ENCODE data around the gene THOC3. TPM values are rescaled to one million over a fixed set of nuclear protein-coding genes. Genes with fewer than 3 reads are reported as not detected.
"Not testable (repeated sequence)": the region's sequence is repeated elsewhere in the genome, so short reads cannot be mapped to it uniquely, and the experiment has no call there.

Gene THOC3
- total RNA-seq, 2 experiments from 2014 or later = 25.5 to 32.0 TPM

- H3K27me3 Mint-ChIP-seq = no peaks in the 10 kb centered on the region
- no peak overlapping the region for H3K27ac Mint-ChIP-seq
- no peak overlapping the region for H3K4me3 ChIP-seq (ENCODE audit: low read length)
- H3K36me3 Mint-ChIP-seq (ENCODE audit: low read depth) = peaks cover 77% of the 10 kb centered on the region
- no peak overlapping the region for H3K27ac ChIP-seq (ENCODE audit: low read depth in 1 of 2, low read length in 2 of 2)
- no peak for TF ChIP-seq CTCF (IDR thresholded peaks at IDR 0.05)
- H3K27me3 ChIP-seq (ENCODE audit: control insufficient read depth in 1 of 2, insufficient read depth in 2 of 2, low read length in 2 of 2) = no peaks in the 10 kb centered on the region
- H3K36me3 ChIP-seq (ENCODE audit: insufficient read depth, low read length) = peaks cover 19% of the 10 kb centered on the region
- DNase-seq (no peak), ATAC-seq (ENCODE audit: poor library complexity) (no peak)
- intact Hi-C loops (cut with DNase I, micrococcal nuclease) = no loop called here
- H3K9me3 Mint-ChIP-seq = no peaks in the 10 kb centered on the region
- no peaks in the 10 kb centered on the region for H3K4me1 ChIP-seq (ENCODE audit: insufficient read depth, low read length)
- H3K4me1 Mint-ChIP-seq (ENCODE audit: low read depth) = peaks cover 5% of the 10 kb centered on the region
- CTCF ChIA-PET = no interaction called here
- no peak overlapping the region for H3K4me3 Mint-ChIP-seq
- POLR2A ChIA-PET = no interaction called here
- no peaks in the 10 kb centered on the region for H3K9me3 ChIP-seq (ENCODE audit: control insufficient read depth in 1 of 2, insufficient read depth in 1 of 2, low read length in 2 of 2)
Observed at GRCh38 chr5:175921061-175921730, 46.9 kb downstream of the THOC3 start.

- POLR2A ChIA-PET = no interaction called here
- DNase-seq (no peak), ATAC-seq (ENCODE audit: poor library complexity) (no peak)
- intact Hi-C loops (cut with DNase I, micrococcal nuclease) = no loop called here
- no peaks in the 10 kb centered on the region for H3K9me3 ChIP-seq (ENCODE audit: control insufficient read depth in 1 of 2, insufficient read depth in 1 of 2, low read length in 2 of 2)
- H3K27me3 Mint-ChIP-seq = no peaks in the 10 kb centered on the region
- no peak for TF ChIP-seq CTCF (IDR thresholded peaks at IDR 0.05)
- no peak overlapping the region for H3K27ac Mint-ChIP-seq
- no peaks in the 10 kb centered on the region for H3K4me1 ChIP-seq (ENCODE audit: insufficient read depth, low read length)
- H3K36me3 ChIP-seq (ENCODE audit: insufficient read depth, low read length) = peaks cover 19% of the 10 kb centered on the region
- CTCF ChIA-PET = interaction anchor here (0.6 kb wide), 1 partner anchor 178 kb away, joined by 3 read pairs; no protein-coding TSS in a partner anchor
- peaks cover 71% of the 10 kb centered on the region for H3K36me3 Mint-ChIP-seq (ENCODE audit: low read depth)
- H3K4me3 ChIP-seq (ENCODE audit: low read length) = no peak overlapping the region
- no peak overlapping the region for H3K27ac ChIP-seq (ENCODE audit: low read depth in 1 of 2, low read length in 2 of 2)
- H3K4me3 Mint-ChIP-seq = no peak overlapping the region
- H3K4me1 Mint-ChIP-seq (ENCODE audit: low read depth) = peaks cover 5% of the 10 kb centered on the region
- no peaks in the 10 kb centered on the region for H3K27me3 ChIP-seq (ENCODE audit: control insufficient read depth in 1 of 2, insufficient read depth in 2 of 2, low read length in 2 of 2)
- no peaks in the 10 kb centered on the region for H3K9me3 Mint-ChIP-seq
Observed at GRCh38 chr5:175920231-175920811, 47.8 kb downstream of the THOC3 start.

GRCh38 chr5:175915066-175916037 lies 52.8 kb downstream of the THOC3 start:
- DNase-seq = peak in 1 of 14 experiments; percentile 48
- POLR2A ChIA-PET; H3K9me3 ChIP-seq (ENCODE audit: control insufficient read depth in 1 of 2, insufficient read depth in 1 of 2, low read length in 2 of 2); H3K36me3 ChIP-seq (ENCODE audit: insufficient read depth, low read length); H3K27me3 ChIP-seq (ENCODE audit: control insufficient read depth in 1 of 2, insufficient read depth in 2 of 2, low read length in 2 of 2); H3K27ac Mint-ChIP-seq; CTCF ChIA-PET; H3K27ac ChIP-seq (ENCODE audit: low read depth in 1 of 2, low read length in 2 of 2); H3K4me1 ChIP-seq (ENCODE audit: insufficient read depth, low read length); H3K27me3 Mint-ChIP-seq; ATAC-seq (ENCODE audit: poor library complexity); H3K4me1 Mint-ChIP-seq (ENCODE audit: low read depth); H3K9me3 Mint-ChIP-seq; intact Hi-C loops (cut with DNase I, micrococcal nuclease); H3K4me3 Mint-ChIP-seq: not testable (repeated sequence)
- peaks cover 37% of the 10 kb centered on the region for H3K36me3 Mint-ChIP-seq (ENCODE audit: low read depth)
- H3K4me3 ChIP-seq (ENCODE audit: low read length) = peak overlapping the region; percentile 2

- H3K9me3 Mint-ChIP-seq; CTCF ChIA-PET; H3K36me3 ChIP-seq (ENCODE audit: insufficient read depth, low read length); H3K4me3 Mint-ChIP-seq; H3K9me3 ChIP-seq (ENCODE audit: control insufficient read depth in 1 of 2, insufficient read depth in 1 of 2, low read length in 2 of 2); H3K4me3 ChIP-seq (ENCODE audit: low read length); ATAC-seq (ENCODE audit: poor library complexity); H3K27ac ChIP-seq (ENCODE audit: low read depth in 1 of 2, low read length in 2 of 2); H3K27ac Mint-ChIP-seq; H3K27me3 Mint-ChIP-seq; H3K4me1 Mint-ChIP-seq (ENCODE audit: low read depth); POLR2A ChIA-PET; H3K4me1 ChIP-seq (ENCODE audit: insufficient read depth, low read length); intact Hi-C loops (cut with DNase I, micrococcal nuclease); H3K27me3 ChIP-seq (ENCODE audit: control insufficient read depth in 1 of 2, insufficient read depth in 2 of 2, low read length in 2 of 2): not testable (repeated sequence)
- peak in 1 of 14 experiments; percentile 6 for DNase-seq
- H3K36me3 Mint-ChIP-seq (ENCODE audit: low read depth) = peaks cover 26% of the 10 kb centered on the region
Observed at GRCh38 chr5:175913835-175914672, 54.1 kb downstream of the THOC3 start.

GRCh38 chr5:175910072-175910471 lies 58.0 kb downstream of the THOC3 start:
- intact Hi-C loops (cut with DNase I, micrococcal nuclease); POLR2A ChIA-PET; H3K27ac Mint-ChIP-seq: not testable (repeated sequence)

More at GRCh38 chr5:175910072-175910471, 58.0 kb downstream of the THOC3 start:
- CTCF ChIA-PET; H3K36me3 Mint-ChIP-seq (ENCODE audit: low read depth); H3K27ac ChIP-seq (ENCODE audit: low read depth in 1 of 2, low read length in 2 of 2); H3K36me3 ChIP-seq (ENCODE audit: insufficient read depth, low read length); H3K4me1 ChIP-seq (ENCODE audit: insufficient read depth, low read length); H3K4me1 Mint-ChIP-seq (ENCODE audit: low read depth); H3K27me3 ChIP-seq (ENCODE audit: control insufficient read depth in 1 of 2, insufficient read depth in 2 of 2, low read length in 2 of 2); ATAC-seq (ENCODE audit: poor library complexity); H3K4me3 Mint-ChIP-seq; H3K9me3 ChIP-seq (ENCODE audit: control insufficient read depth in 1 of 2, insufficient read depth in 1 of 2, low read length in 2 of 2); H3K4me3 ChIP-seq (ENCODE audit: low read length); H3K9me3 Mint-ChIP-seq; H3K27me3 Mint-ChIP-seq: not testable (repeated sequence)
- peak in 1 of 14 experiments; percentile 6 for DNase-seq
